ENCODE data around the gene MLH3.

MLH3 gene

GRCh38 chr14:75096959-75097358 is 45.7 kb upstream of the MLH3 start:
- TF ChIP-seq ESRRG (CRISPR knock-in tag; IDR thresholded peaks at IDR 0.05) = no peak
- no peak for TF ChIP-seq ZNF8 (CRISPR knock-in tag; IDR thresholded peaks at IDR 0.05)
- no peak for TF ChIP-seq RARB (CRISPR knock-in tag; IDR thresholded peaks at IDR 0.05)
- TF ChIP-seq ZC3H10 (CRISPR knock-in tag; IDR thresholded peaks at IDR 0.05) = no peak
- no peak for TF ChIP-seq ZFP30 (CRISPR knock-in tag; IDR thresholded peaks at IDR 0.05)
- TF ChIP-seq PPARA (CRISPR knock-in tag; IDR thresholded peaks at IDR 0.05; ENCODE audit: borderline replicate concordance) = no peak
- no peak for TF ChIP-seq SNAI2 (CRISPR knock-in tag; IDR thresholded peaks at IDR 0.05)
- TF ChIP-seq TOX (CRISPR knock-in tag; IDR thresholded peaks at IDR 0.05; ENCODE audit: borderline replicate concordance) = no peak
- TF ChIP-seq ISL1 (CRISPR knock-in tag; IDR thresholded peaks at IDR 0.05) = no peak
- TF ChIP-seq CSDC2 (CRISPR knock-in tag; IDR thresholded peaks at IDR 0.05) = no peak
- TF ChIP-seq BACH2 (CRISPR knock-in tag; IDR thresholded peaks at IDR 0.05; ENCODE audit: borderline replicate concordance) = no peak
- ATAC-seq = no peak

- no peak for ATAC-seq
- TF ChIP-seq ISL1 (CRISPR knock-in tag; IDR thresholded peaks at IDR 0.05) (no peak), ARNTL (CRISPR knock-in tag; IDR thresholded peaks at IDR 0.05; ENCODE audit: borderline replicate concordance, low read depth) (no peak), SNAI2 (CRISPR knock-in tag; IDR thresholded peaks at IDR 0.05) (no peak), ZNF70 (CRISPR knock-in tag; IDR thresholded peaks at IDR 0.05) (no peak), ZNF565 (CRISPR knock-in tag; conservative IDR thresholded peaks at IDR 0.05; ENCODE audit: low read depth) (no peak), ESRRG (CRISPR knock-in tag; IDR thresholded peaks at IDR 0.05) (no peak), PATZ1 (CRISPR knock-in tag; IDR thresholded peaks at IDR 0.05; ENCODE audit: borderline replicate concordance) (no peak), ZC3H10 (CRISPR knock-in tag; IDR thresholded peaks at IDR 0.05) (no peak), TOX (CRISPR knock-in tag; IDR thresholded peaks at IDR 0.05; ENCODE audit: borderline replicate concordance) (no peak), ZFP30 (CRISPR knock-in tag; IDR thresholded peaks at IDR 0.05) (no peak), ZFP3 (CRISPR knock-in tag; IDR thresholded peaks at IDR 0.05) (no peak), BACH2 (CRISPR knock-in tag; IDR thresholded peaks at IDR 0.05; ENCODE audit: borderline replicate concordance) (no peak), CREB5 (CRISPR knock-in tag; IDR thresholded peaks at IDR 0.05; ENCODE audit: low read depth) (no peak)
These were observed 44.4 kb upstream of the MLH3 start for GRCh38 chr14:75095690-75096089.

GRCh38 chr14:75094896-75095295 is 43.6 kb upstream of the MLH3 start:
- no peak for ATAC-seq
- TF ChIP-seq ARNTL (CRISPR knock-in tag; IDR thresholded peaks at IDR 0.05; ENCODE audit: borderline replicate concordance, low read depth) (no peak), SNAI2 (CRISPR knock-in tag; IDR thresholded peaks at IDR 0.05) (no peak)

- no peak for ATAC-seq
- no peak for TF ChIP-seq TSHZ2 (CRISPR knock-in tag; IDR thresholded peaks at IDR 0.05)
- TF ChIP-seq ISL1 (CRISPR knock-in tag; IDR thresholded peaks at IDR 0.05) = no peak
- TF ChIP-seq TOX (CRISPR knock-in tag; IDR thresholded peaks at IDR 0.05; ENCODE audit: borderline replicate concordance) = no peak
- TF ChIP-seq RARB (CRISPR knock-in tag; IDR thresholded peaks at IDR 0.05) = no peak
- TF ChIP-seq ZNF8 (CRISPR knock-in tag; IDR thresholded peaks at IDR 0.05) = no peak
- TF ChIP-seq CSDC2 (CRISPR knock-in tag; IDR thresholded peaks at IDR 0.05) = no peak
- no peak for TF ChIP-seq SNAI2 (CRISPR knock-in tag; IDR thresholded peaks at IDR 0.05)
- TF ChIP-seq ARNTL (CRISPR knock-in tag; IDR thresholded peaks at IDR 0.05; ENCODE audit: borderline replicate concordance, low read depth) = no peak
- no peak for TF ChIP-seq ESRRG (CRISPR knock-in tag; IDR thresholded peaks at IDR 0.05)
- no peak for TF ChIP-seq ZFP30 (CRISPR knock-in tag; IDR thresholded peaks at IDR 0.05)
- TF ChIP-seq ZC3H10 (CRISPR knock-in tag; IDR thresholded peaks at IDR 0.05) = no peak
These were observed 41.4 kb upstream of the MLH3 start for GRCh38 chr14:75092698-75093097.

- TF ChIP-seq ISL1 (CRISPR knock-in tag; IDR thresholded peaks at IDR 0.05) (no peak), POU6F1 (CRISPR knock-in tag; IDR thresholded peaks at IDR 0.05; ENCODE audit: borderline replicate concordance, low read depth) (no peak), RARB (CRISPR knock-in tag; IDR thresholded peaks at IDR 0.05) (no peak), ZNF565 (CRISPR knock-in tag; conservative IDR thresholded peaks at IDR 0.05; ENCODE audit: low read depth) (no peak), ESRRG (CRISPR knock-in tag; IDR thresholded peaks at IDR 0.05) (no peak), SNAI2 (CRISPR knock-in tag; IDR thresholded peaks at IDR 0.05) (no peak), ZNF8 (CRISPR knock-in tag; IDR thresholded peaks at IDR 0.05) (no peak), ZFP3 (CRISPR knock-in tag; IDR thresholded peaks at IDR 0.05) (no peak), ZC3H10 (CRISPR knock-in tag; IDR thresholded peaks at IDR 0.05) (no peak), CREB5 (CRISPR knock-in tag; IDR thresholded peaks at IDR 0.05; ENCODE audit: low read depth) (no peak), OSR1 (CRISPR knock-in tag; IDR thresholded peaks at IDR 0.05) (no peak), GLIS3 (CRISPR knock-in tag; IDR thresholded peaks at IDR 0.05) (no peak), ZFP30 (CRISPR knock-in tag; IDR thresholded peaks at IDR 0.05) (no peak), PATZ1 (CRISPR knock-in tag; IDR thresholded peaks at IDR 0.05; ENCODE audit: borderline replicate concordance) (no peak)
- no peak for ATAC-seq
These were observed 40.0 kb upstream of the MLH3 start for GRCh38 chr14:75091251-75091650.
